IMR-90 (cell line): Measurements from ENCODE around the gene APP. TPM values are rescaled to one million over a fixed set of nuclear protein-coding genes. Genes with fewer than 3 reads are reported as not detected.

Source experiments
- ATAC-seq: fragments of 200-7000 bp; cut with Tn5 transposase; 2 replicates; pipeline ENCODE4 v1.9.1; 2020; ENCODE audit warnings: low read depth, mild to moderate bottlenecking, moderate library complexity
- BruUV-seq: library from RNA; stranded (reverse); fragments of 400-500 nt; replicated peaks from 2 replicates; lab custom pipeline; 2021; lab: Mats Ljungman, UMichigan
- CTCF ChIA-PET: fragments of 300-600 bp; formaldehyde crosslinking; extraction: SDS; loops from one replicate; lab custom pipeline; 2021; ENCODE audit warnings: antibody characterized with exemption; lab: Yijun Ruan, JAX
- POLR2A ChIA-PET: fragments of 300-600 bp; sonication (Branson Sonifier 250); formaldehyde crosslinking; loops from one replicate; lab custom pipeline; 2022; ENCODE audit warnings: antibody characterized with exemption; ENCODE audit not compliant: unreplicated experiment; lab: Charles Lee
- DNase-seq: peaks from one replicate; pipeline ENCODE4 v3.0.0; 2013
- H2AFZ ChIP-seq: replicated peaks from 2 replicates; pipeline ENCODE3; 2013; ENCODE audit warnings: low read length, mild to moderate bottlenecking; ENCODE audit not compliant: poor library complexity
- H2AK5ac ChIP-seq: 2 replicates; pipeline ENCODE4 v1.6.1; 2013; ENCODE audit warnings: low read depth, low read length, inconsistent platforms
- H2AK9ac ChIP-seq: replicated peaks from 2 replicates; pipeline ENCODE3; 2013; ENCODE audit warnings: mild to moderate bottlenecking, low read depth, low read length, moderate library complexity; ENCODE audit not compliant: poor library complexity
- H2BK120ac ChIP-seq: 2 replicates; pipeline ENCODE4 v1.6.1; 2013; ENCODE audit warnings: low read depth, low read length, inconsistent platforms
- H2BK15ac ChIP-seq: 3 replicates; pipeline ENCODE4 v1.6.1; 2013; ENCODE audit warnings: low read depth, low read length, inconsistent platforms
- H2BK20ac ChIP-seq: 2 replicates; pipeline ENCODE4 v1.6.1; 2013; ENCODE audit warnings: low read depth, mild to moderate bottlenecking, inconsistent platforms, low read length, moderate library complexity
- H2BK5ac ChIP-seq: 2 replicates; pipeline ENCODE4 v1.6.1; 2013; ENCODE audit warnings: mild to moderate bottlenecking, low read depth, low read length, inconsistent platforms; ENCODE audit not compliant: poor library complexity, severe bottlenecking
- H3K14ac ChIP-seq: replicated peaks from 2 replicates; pipeline ENCODE4 v1.6.1; 2013; ENCODE audit warnings: low read depth, low read length, inconsistent platforms
- H3K18ac ChIP-seq: 2 replicates; pipeline ENCODE4 v1.6.1; 2013; ENCODE audit warnings: low read depth, low read length, control low read depth
- H3K23ac ChIP-seq: 2 replicates; pipeline ENCODE4 v1.6.1; 2013; ENCODE audit warnings: low read depth, low read length, inconsistent platforms
- H3K27ac ChIP-seq: 2 replicates; pipeline ENCODE4 v1.5.1; 2013; ENCODE audit warnings: mild to moderate bottlenecking, control low read depth, low read length; ENCODE audit not compliant: insufficient read depth
- H3K27me3 ChIP-seq: 2 replicates; pipeline ENCODE4 v1.6.1; 2013; ENCODE audit warnings: low read length; ENCODE audit not compliant: control insufficient read depth, insufficient read depth
- H3K36me3 ChIP-seq: 2 replicates; pipeline ENCODE4 v1.6.1; 2013; ENCODE audit warnings: low read length, mixed read lengths; ENCODE audit not compliant: control insufficient read depth, insufficient read depth
- H3K4ac ChIP-seq: 2 replicates; pipeline ENCODE4 v1.6.1; 2013; ENCODE audit warnings: low read depth, low read length, inconsistent platforms
- H3K4me1 ChIP-seq: 2 replicates; pipeline ENCODE4 v1.6.1; 2013; ENCODE audit warnings: low read length, mixed read lengths; ENCODE audit not compliant: control insufficient read depth, insufficient read depth
- H3K4me2 ChIP-seq: 2 replicates; pipeline ENCODE4 v1.6.1; 2013; ENCODE audit warnings: low read depth, mild to moderate bottlenecking, control low read depth, low read length, moderate library complexity
- H3K4me3 ChIP-seq: 2 replicates; pipeline ENCODE4 v1.5.1; 2013; ENCODE audit warnings: low read depth, mild to moderate bottlenecking, control low read depth, low read length, moderate library complexity; ENCODE audit not compliant: insufficient read depth
- H3K56ac ChIP-seq: 2 replicates; pipeline ENCODE4 v1.6.1; 2013; ENCODE audit warnings: low read length, inconsistent platforms; ENCODE audit not compliant: insufficient read depth; ENCODE audit errors: extremely low read depth
- H3K79me1 ChIP-seq, 2 experiments: 2 replicates each; pipeline ENCODE4 v1.6.1; 2013; ENCODE audit warnings: low read length in 2 of 2, inconsistent platforms in 1 of 2, low read depth in 1 of 2
- H3K9ac ChIP-seq: 2 replicates; pipeline ENCODE4 v1.6.1; 2013; ENCODE audit warnings: low read depth, low read length, control low read depth
- H3K9me1 ChIP-seq: 2 replicates; pipeline ENCODE4 v1.6.1; 2013; ENCODE audit warnings: low read length, inconsistent platforms; ENCODE audit not compliant: insufficient read depth
- H3K9me3 ChIP-seq: 2 replicates; pipeline ENCODE4 v1.6.1; 2013; ENCODE audit warnings: low read length; ENCODE audit not compliant: control insufficient read depth, insufficient read depth
- H4K20me1 ChIP-seq: 2 replicates; pipeline ENCODE4 v1.6.1; 2013; ENCODE audit warnings: low read length, inconsistent platforms; ENCODE audit not compliant: insufficient read depth
- H4K5ac ChIP-seq: 2 replicates; pipeline ENCODE4 v1.6.1; 2013; ENCODE audit warnings: mild to moderate bottlenecking, low read depth, low read length, control low read depth
- H4K8ac ChIP-seq, 2 experiments: 2 replicates each; pipeline ENCODE4 v1.6.1; 2013; ENCODE audit warnings: low read depth in 2 of 2, low read length in 2 of 2, control low read depth in 1 of 2, inconsistent platforms in 1 of 2
- H4K91ac ChIP-seq: 2 replicates; pipeline ENCODE4 v1.6.1; 2013; ENCODE audit warnings: low read depth, low read length, inconsistent platforms; ENCODE audit not compliant: insufficient read depth
- BHLHE40 ChIP-seq: fragments of 150-350 bp; IDR thresholded peaks from 2 replicates; pipeline ENCODE4 v1.6.1; 2016; ENCODE audit warnings: mild to moderate bottlenecking, low read depth, low read length
- CEBPB ChIP-seq: IDR thresholded peaks from 2 replicates; pipeline ENCODE4 v1.6.1; 2012; ENCODE audit warnings: low read depth, low read length, improper control_type of control experiment
- CHD1 ChIP-seq: IDR thresholded peaks from 2 replicates; pipeline ENCODE4 v1.6.1; 2012; ENCODE audit warnings: low read depth, low read length, improper control_type of control experiment
- FOS ChIP-seq: fragments of 150-350 bp; IDR thresholded peaks from 2 replicates; pipeline ENCODE4 v1.6.1; 2016; ENCODE audit warnings: low read depth, low read length
- MAFK ChIP-seq: IDR thresholded peaks from 2 replicates; pipeline ENCODE4 v1.6.1; 2012; ENCODE audit warnings: low read depth, low read length, improper control_type of control experiment
- MAZ ChIP-seq: IDR thresholded peaks from 2 replicates; pipeline ENCODE4 v1.6.1; 2012; ENCODE audit warnings: low read depth, mild to moderate bottlenecking, low read length, improper control_type of control experiment, moderate library complexity, borderline replicate concordance
- MXI1 ChIP-seq: IDR thresholded peaks from 2 replicates; pipeline ENCODE4 v1.6.1; 2012; ENCODE audit warnings: low read depth, mild to moderate bottlenecking, low read length, moderate library complexity, borderline replicate concordance
- RAD21 ChIP-seq: IDR thresholded peaks from 2 replicates; pipeline ENCODE4 v1.6.1; 2012; ENCODE audit warnings: low read length, improper control_type of control experiment
- RCOR1 ChIP-seq: IDR thresholded peaks from 2 replicates; pipeline ENCODE4 v1.6.1; 2012; ENCODE audit warnings: mild to moderate bottlenecking, low read length, improper control_type of control experiment; ENCODE audit not compliant: insufficient replicate concordance
- RFX5 ChIP-seq: IDR thresholded peaks from 2 replicates; pipeline ENCODE4 v1.8.0; 2012; ENCODE audit warnings: low read depth, mild to moderate bottlenecking, low read length, moderate library complexity
- SMC3 ChIP-seq: fragments of 150-350 bp; IDR thresholded peaks from 2 replicates; pipeline ENCODE4 v1.6.1; 2016; ENCODE audit warnings: low read depth, mild to moderate bottlenecking, antibody characterized with exemption, low read length, moderate library complexity
- USF2 ChIP-seq: fragments of 150-350 bp; IDR thresholded peaks from 2 replicates; pipeline ENCODE4 v1.6.1; 2017; ENCODE audit warnings: mild to moderate bottlenecking, antibody characterized with exemption, low read length, low read depth
- WGBS, 2 experiments: methylation state at CpG; one replicate each; pipeline versions ENCODE4 v1.1.5 to v1.1.7; 2013; ENCODE audit warnings: missing lambda C conversion rate in 2 of 2; ENCODE audit not compliant: insufficient read length in 1 of 2; ENCODE audit errors: extremely low coverage in 2 of 2; 5-methylcytosine and 5-hydroxymethylcytosine counted together
- dilution Hi-C: fragments of 300-500 bp; cut with HindIII; formaldehyde crosslinking; loops from one replicate; pipeline ENCODE4 v1.14.3; 2018; ENCODE audit warnings: low sequenced_read_pairs; ENCODE audit not compliant: unreplicated experiment
- in situ Hi-C: fragments of 300-500 bp; cut with MboI; formaldehyde crosslinking; loops from 3 replicates; pipeline ENCODE4 v1.14.3; 2019; ENCODE audit warnings: low sequenced_read_pairs, inconsistent platforms, mixed read lengths
- intact Hi-C: fragments of 100-400 bp; cut with micrococcal nuclease; formaldehyde crosslinking; loops from 2 replicates; pipeline ENCODE4 v1.10.0; 2022
- polyA plus RNA-seq, 3 experiments: library from polyadenylated mRNA; depleted of rRNA; stranded (reverse); fragments of >200 nt; gene quantifications; 2 replicates each; pipeline ENCODE4 v1.2.3, GENCODE V29; 2012; ENCODE audit warnings: low replicate concordance in 1 of 3
- total RNA-seq: library from RNA; depleted of rRNA; stranded (reverse); fragments of >200 nt; gene quantifications from 2 replicates; pipeline ENCODE4 v1.2.3, GENCODE V29; 2012
- TF ChIP-seq, protein P1 (sequence below): fragments of 150-350 bp; IDR thresholded peaks from 2 replicates; pipeline ENCODE4 v1.6.1; 2016; ENCODE audit warnings: low read depth, mild to moderate bottlenecking, low read length, moderate library complexity, borderline replicate concordance
- TF ChIP-seq, protein P2 (sequence below): conservative IDR thresholded peaks from 2 replicates; pipeline ENCODE4 v1.5.1; 2012; ENCODE audit warnings: mild to moderate bottlenecking, low read depth, low read length, improper control_type of control experiment

APP gene
- total and polyA plus RNA-seq, 2 of the 4 experiments (the other 2 are of a cell fraction) = 191 to 530 TPM

- POLR2A ChIA-PET = no interaction called here
- peaks cover 4 to 11% of the 10 kb centered on the region in 2 experiments for H3K79me1 ChIP-seq
- ATAC-seq = no peak
Measured at GRCh38 chr21:25944082-25944481, 226.5 kb downstream of the APP start.

More at GRCh38 chr21:25944082-25944481, 226.5 kb downstream of the APP start:
- no peak overlapping the region for H3K27ac ChIP-seq
- H3K4me2 ChIP-seq = no peak overlapping the region
- no peak overlapping the region for H3K23ac ChIP-seq
- H3K27me3 ChIP-seq = no peaks in the 10 kb centered on the region
- peaks cover 5% of the 10 kb centered on the region for H3K9me3 ChIP-seq
- no peaks in the 10 kb centered on the region for H4K20me1 ChIP-seq
- no peak overlapping the region for H3K4me3 ChIP-seq
- CTCF ChIA-PET = no interaction called here
- H3K36me3 ChIP-seq = peaks cover 8% of the 10 kb centered on the region
- no CpG with 5 or more reads among the region's 7 CpGs for WGBS, 2 experiments
- H3K9me1 ChIP-seq = no peaks in the 10 kb centered on the region; the same call in 1 of the 2 replicates
- no peak overlapping the region for H2AFZ ChIP-seq
- H2BK15ac ChIP-seq = no peak overlapping the region
- dilution Hi-C loops = no loop called here
- DNase-seq = no peak
- no peak overlapping the region for H3K18ac ChIP-seq
- no peak overlapping the region for H2AK9ac ChIP-seq
- no peak overlapping the region for H2BK20ac ChIP-seq
- H2BK120ac ChIP-seq = no peak overlapping the region
- no peak overlapping the region for H3K9ac ChIP-seq
- H3K14ac ChIP-seq = no peak overlapping the region
- in situ Hi-C loops = no loop called here
- no peak overlapping the region for H3K56ac ChIP-seq
- TF ChIP-seq MAZ (no peak), MXI1 (no peak), BHLHE40 (no peak), RCOR1 (no peak), CEBPB (no peak), RAD21 (no peak), RFX5 (no peak), USF2 (no peak), MAFK (no peak), FOS (no peak), CHD1 (no peak), SMC3 (no peak)
- TF ChIP-seq, protein P1, sequence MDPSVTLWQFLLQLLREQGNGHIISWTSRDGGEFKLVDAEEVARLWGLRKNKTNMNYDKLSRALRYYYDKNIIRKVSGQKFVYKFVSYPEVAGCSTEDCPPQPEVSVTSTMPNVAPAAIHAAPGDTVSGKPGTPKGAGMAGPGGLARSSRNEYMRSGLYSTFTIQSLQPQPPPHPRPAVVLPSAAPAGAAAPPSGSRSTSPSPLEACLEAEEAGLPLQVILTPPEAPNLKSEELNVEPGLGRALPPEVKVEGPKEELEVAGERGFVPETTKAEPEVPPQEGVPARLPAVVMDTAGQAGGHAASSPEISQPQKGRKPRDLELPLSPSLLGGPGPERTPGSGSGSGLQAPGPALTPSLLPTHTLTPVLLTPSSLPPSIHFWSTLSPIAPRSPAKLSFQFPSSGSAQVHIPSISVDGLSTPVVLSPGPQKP = no peak
- TF ChIP-seq, protein P2, sequence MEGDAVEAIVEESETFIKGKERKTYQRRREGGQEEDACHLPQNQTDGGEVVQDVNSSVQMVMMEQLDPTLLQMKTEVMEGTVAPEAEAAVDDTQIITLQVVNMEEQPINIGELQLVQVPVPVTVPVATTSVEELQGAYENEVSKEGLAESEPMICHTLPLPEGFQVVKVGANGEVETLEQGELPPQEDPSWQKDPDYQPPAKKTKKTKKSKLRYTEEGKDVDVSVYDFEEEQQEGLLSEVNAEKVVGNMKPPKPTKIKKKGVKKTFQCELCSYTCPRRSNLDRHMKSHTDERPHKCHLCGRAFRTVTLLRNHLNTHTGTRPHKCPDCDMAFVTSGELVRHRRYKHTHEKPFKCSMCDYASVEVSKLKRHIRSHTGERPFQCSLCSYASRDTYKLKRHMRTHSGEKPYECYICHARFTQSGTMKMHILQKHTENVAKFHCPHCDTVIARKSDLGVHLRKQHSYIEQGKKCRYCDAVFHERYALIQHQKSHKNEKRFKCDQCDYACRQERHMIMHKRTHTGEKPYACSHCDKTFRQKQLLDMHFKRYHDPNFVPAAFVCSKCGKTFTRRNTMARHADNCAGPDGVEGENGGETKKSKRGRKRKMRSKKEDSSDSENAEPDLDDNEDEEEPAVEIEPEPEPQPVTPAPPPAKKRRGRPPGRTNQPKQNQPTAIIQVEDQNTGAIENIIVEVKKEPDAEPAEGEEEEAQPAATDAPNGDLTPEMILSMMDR = no peak
- no peak overlapping the region for H4K8ac ChIP-seq
- no peak overlapping the region for H4K5ac ChIP-seq
- no peak overlapping the region for H3K4ac ChIP-seq
- no peaks in the 10 kb centered on the region for H3K4me1 ChIP-seq
- intact Hi-C loops = no loop called here
- no TSS peak for BruUV-seq
- H4K91ac ChIP-seq = no peak overlapping the region
- H2AK5ac ChIP-seq = no peak overlapping the region
- no peak overlapping the region for H2BK5ac ChIP-seq
